ENCODE results near the gene IKZF2.

DNA sequence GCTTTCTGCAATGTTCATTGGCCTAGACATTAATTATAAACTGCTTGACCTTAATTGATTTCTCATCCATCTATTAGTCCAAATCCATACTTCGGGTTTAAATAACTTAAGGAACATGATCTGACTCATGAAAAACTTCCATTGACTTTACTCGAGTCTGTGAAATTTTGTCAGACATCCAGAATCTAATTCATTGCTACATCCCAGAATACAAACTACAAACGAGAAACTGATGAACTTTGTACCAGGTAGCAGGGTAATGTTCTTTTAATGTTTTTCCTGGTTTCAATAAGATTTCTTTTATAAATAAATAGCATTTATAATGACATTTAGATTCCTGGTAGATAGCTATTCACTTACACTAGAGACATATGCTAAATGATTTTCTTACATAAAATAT is 36.0 kb upstream of the IKZF2 start:
- TF ChIP-seq, protein P1, sequence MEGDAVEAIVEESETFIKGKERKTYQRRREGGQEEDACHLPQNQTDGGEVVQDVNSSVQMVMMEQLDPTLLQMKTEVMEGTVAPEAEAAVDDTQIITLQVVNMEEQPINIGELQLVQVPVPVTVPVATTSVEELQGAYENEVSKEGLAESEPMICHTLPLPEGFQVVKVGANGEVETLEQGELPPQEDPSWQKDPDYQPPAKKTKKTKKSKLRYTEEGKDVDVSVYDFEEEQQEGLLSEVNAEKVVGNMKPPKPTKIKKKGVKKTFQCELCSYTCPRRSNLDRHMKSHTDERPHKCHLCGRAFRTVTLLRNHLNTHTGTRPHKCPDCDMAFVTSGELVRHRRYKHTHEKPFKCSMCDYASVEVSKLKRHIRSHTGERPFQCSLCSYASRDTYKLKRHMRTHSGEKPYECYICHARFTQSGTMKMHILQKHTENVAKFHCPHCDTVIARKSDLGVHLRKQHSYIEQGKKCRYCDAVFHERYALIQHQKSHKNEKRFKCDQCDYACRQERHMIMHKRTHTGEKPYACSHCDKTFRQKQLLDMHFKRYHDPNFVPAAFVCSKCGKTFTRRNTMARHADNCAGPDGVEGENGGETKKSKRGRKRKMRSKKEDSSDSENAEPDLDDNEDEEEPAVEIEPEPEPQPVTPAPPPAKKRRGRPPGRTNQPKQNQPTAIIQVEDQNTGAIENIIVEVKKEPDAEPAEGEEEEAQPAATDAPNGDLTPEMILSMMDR (IDR thresholded peaks at IDR 0.05) = no peak
- TF ChIP-seq POLR2A (IDR thresholded peaks at IDR 0.05) = no peak

Data from uterus (tissue), 2 donors.